ENCODE measurements around the gene MTFP1.
"Not testable (repeated sequence)": the region's sequence is repeated elsewhere in the genome, so short reads cannot be mapped to it uniquely, and the experiment has no call there.

Gene MTFP1

GRCh38 chr22:30459181-30460052 is 33.8 kb downstream of the MTFP1 start:
- peak; percentile 26 for DNase-seq (ENCODE audit: low spot score)
- TF ChIP-seq CTCF (IDR thresholded peaks at IDR 0.05; ENCODE audit: extremely low read depth, missing control alignments), result no peak

DNA sequence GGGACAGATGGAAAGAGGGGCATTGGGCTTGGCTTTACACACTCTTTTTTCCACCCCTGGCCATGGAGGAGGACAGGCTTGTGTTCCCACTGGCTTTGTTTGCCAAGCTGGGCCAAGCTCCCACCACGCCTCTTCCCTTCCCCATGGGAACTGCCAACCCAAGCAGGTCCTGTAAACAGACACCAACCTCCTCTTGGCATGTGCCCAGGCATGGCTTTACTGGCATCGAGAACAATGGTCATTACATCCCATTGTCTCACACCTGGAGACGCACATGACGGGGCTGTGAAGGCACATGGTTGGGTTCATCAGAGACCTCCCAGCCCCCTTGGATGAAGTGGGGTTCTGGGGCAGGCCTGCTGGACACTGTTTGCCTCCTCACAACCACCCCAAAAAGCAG is 34.6 kb downstream of the MTFP1 start:
- TF ChIP-seq CTCF (IDR thresholded peaks at IDR 0.05; ENCODE audit: extremely low read depth, missing control alignments), result no peak
- no peak for DNase-seq (ENCODE audit: low spot score)

DNA sequence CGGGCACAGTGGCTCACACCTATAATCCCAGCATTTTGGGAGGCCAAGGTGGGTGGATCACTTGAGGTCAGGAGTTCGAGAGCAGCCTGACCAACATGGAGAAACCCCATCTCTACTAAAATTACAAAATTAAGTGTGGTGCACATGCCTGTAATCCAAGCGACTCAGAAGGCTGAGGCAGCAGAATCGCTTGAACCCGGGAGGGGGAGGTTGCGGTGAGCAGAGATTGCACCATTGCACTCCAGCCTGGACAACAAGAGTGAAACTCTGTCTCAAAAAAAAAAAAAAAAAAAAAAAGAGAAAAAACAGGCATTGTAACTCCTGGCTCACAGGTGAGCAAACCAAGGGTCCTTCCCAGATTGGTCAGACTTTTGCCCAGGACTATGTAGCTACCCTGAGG is 35.0 kb downstream of the MTFP1 start:
- not testable (repeated sequence) for DNase-seq (ENCODE audit: low spot score)

- TF ChIP-seq CTCF (IDR thresholded peaks at IDR 0.05; ENCODE audit: extremely low read depth, missing control alignments), result no peak
- no peak for DNase-seq (ENCODE audit: low spot score)
These were observed 43.6 kb downstream of the MTFP1 start for GRCh38 chr22:30469165-30469564.

DNA sequence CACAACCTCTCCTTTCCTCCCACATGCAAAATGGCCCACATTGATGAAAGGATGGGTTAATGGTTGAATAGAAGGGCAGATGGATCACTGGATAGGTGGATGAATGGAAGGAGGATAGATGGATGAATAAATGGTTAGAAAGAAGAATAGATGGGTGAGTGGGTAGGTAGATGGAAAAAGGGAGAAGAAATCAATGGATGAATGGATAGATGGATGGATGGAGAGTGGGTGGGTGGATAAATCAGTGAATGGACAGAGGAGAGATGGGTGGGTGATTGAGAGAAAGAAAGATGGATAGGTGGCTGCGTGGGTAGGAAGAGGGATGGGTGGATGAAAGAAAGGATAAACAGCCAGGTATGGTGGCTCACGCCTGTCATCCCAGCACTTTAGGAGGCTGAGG is 45.1 kb downstream of the MTFP1 start:
- DNase-seq (ENCODE audit: low spot score), result no peak
- TF ChIP-seq CTCF (IDR thresholded peaks at IDR 0.05; ENCODE audit: extremely low read depth, missing control alignments), result no peak

- no peak for TF ChIP-seq CTCF (IDR thresholded peaks at IDR 0.05; ENCODE audit: extremely low read depth, missing control alignments)
- DNase-seq (ENCODE audit: low spot score), result no peak
These were observed 46.2 kb downstream of the MTFP1 start, which contains the start of gene SEC14L3 for GRCh38 chr22:30471616-30472318. SEC14L3 (minus strand) TSS chr22:30472017; CDS start chr22:30471958, 59 bp downstream.

- DNase-seq (ENCODE audit: low spot score), result no peak
- no peak for TF ChIP-seq CTCF (IDR thresholded peaks at IDR 0.05; ENCODE audit: extremely low read depth, missing control alignments)
These were observed 47.6 kb downstream of the MTFP1 start for GRCh38 chr22:30472994-30473720.
